HAP-1 (cell line): ENCODE data around the gene TCERG1L.

Experiments used
- DNase-seq, 2 experiments: peaks; one replicate each; pipeline ENCODE4 v3.0.0-alpha.2; 2016 to 2020; ENCODE audit warnings: low spot score in 2 of 2
- H3K27me3 ChIP-seq: fragments of 250-450 bp; sonication (Bioruptor Pico); 2 replicates; pipeline ENCODE4 v1.5.1; 2020; ENCODE audit warnings: low read depth, mild to moderate bottlenecking, moderate library complexity
- H3K36me3 ChIP-seq: fragments of 250-450 bp; sonication (Bioruptor Pico); replicated peaks from 2 replicates; pipeline ENCODE4 v1.5.1; 2020; ENCODE audit warnings: mild to moderate bottlenecking
- H3K4me1 ChIP-seq: fragments of 250-450 bp; sonication (Bioruptor Pico); 2 replicates; pipeline ENCODE4 v1.5.1; 2020; ENCODE audit warnings: mild to moderate bottlenecking
- H3K4me3 ChIP-seq: fragments of 250-450 bp; sonication (Bioruptor Pico); 2 replicates; pipeline ENCODE4 v1.5.1; 2020; ENCODE audit warnings: mild to moderate bottlenecking, moderate library complexity
- H3K9me3 ChIP-seq: fragments of 250-450 bp; sonication (Bioruptor Pico); 2 replicates; pipeline ENCODE4 v1.5.1; 2020; ENCODE audit warnings: mild to moderate bottlenecking, moderate library complexity
- in situ Hi-C: fragments of 300-500 bp; cut with MboI; formaldehyde crosslinking; loops from 3 replicates; pipeline ENCODE4 v1.14.3; 2020; ENCODE audit warnings: low sequenced_read_pairs, inconsistent platforms, mixed read lengths

Gene TCERG1L

GRCh38 chr10:131204406-131205152 lies 106.9 kb downstream of the TCERG1L start:
- in situ Hi-C loops: no loop called here
- no peak for DNase-seq
- H3K27me3 ChIP-seq: no peaks in the 10 kb centered on the region
- H3K4me1 ChIP-seq: no peaks in the 10 kb centered on the region
- H3K4me3 ChIP-seq: no peak overlapping the region
- H3K36me3 ChIP-seq: no peaks in the 10 kb centered on the region
- H3K9me3 ChIP-seq: no peaks in the 10 kb centered on the region

DNA sequence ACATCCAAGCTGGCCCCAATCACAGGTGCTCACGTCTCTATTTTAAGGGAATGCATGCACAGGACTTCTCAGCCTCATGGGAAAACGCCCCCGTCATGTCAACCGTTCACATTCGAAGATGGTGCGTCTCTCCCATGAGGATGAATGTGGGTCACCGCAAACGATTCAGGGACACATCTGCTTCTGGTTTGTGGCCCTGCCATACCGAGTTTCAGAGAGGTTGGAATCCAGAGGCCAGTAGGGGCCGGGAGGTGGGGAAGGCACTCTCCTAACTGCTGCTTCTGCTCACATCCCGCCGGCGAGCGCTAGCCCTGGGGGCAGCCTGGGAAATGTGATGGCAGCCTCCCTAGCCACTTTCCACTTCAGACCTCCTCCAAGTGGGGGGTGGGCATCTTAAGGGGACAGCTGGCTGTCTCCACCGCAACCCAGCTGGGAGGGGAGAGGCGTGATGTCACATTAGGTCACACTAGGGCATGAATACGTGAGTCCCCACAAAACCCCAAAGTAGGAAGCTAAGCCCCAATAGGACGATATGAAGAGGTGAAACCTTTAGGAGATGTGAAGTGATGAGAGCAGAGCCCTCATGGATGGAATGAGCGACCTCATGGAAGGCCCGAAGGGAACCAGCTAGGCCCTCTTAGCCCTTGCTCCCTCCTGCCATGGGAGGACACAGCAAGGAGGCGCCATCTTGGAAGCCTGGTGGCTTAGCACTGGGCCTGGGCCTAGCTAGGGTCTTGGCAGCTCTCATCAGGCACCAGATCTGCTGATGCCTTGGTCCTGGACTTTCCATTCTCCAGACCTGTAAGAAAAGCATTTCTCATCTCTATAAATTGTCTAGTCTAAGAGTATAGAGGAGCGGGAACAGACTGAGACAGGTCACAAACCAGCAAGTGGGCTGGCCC lies 107.8 kb downstream of the TCERG1L start:
- H3K36me3 ChIP-seq: no peaks in the 10 kb centered on the region
- DNase-seq: no peak
- H3K4me1 ChIP-seq: no peaks in the 10 kb centered on the region
- H3K4me3 ChIP-seq: no peak overlapping the region
- H3K9me3 ChIP-seq: no peaks in the 10 kb centered on the region
- no peaks in the 10 kb centered on the region for H3K27me3 ChIP-seq
- in situ Hi-C loops: no loop called here

DNA sequence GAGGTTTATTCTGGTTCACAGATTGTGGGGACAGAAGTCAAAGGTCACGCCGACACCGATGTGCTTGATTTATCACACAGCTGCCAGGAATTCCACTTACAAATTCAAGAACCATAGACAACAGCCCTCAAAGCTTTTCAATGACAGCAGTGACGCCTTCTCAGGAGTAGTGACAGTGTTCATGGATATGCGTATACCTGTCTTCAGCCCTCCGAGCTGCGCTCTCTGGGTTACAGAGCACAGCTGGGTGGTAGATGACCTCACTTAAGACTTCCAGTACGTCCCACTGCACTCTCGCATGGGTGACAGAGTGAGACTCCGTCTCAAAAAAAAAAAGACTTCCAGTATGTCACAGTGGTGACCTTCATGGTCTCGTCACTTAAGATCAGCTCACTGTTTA lies 108.5 kb downstream of the TCERG1L start:
- no peak for DNase-seq
- in situ Hi-C loops: no loop called here
- H3K36me3 ChIP-seq: no peaks in the 10 kb centered on the region

DNA sequence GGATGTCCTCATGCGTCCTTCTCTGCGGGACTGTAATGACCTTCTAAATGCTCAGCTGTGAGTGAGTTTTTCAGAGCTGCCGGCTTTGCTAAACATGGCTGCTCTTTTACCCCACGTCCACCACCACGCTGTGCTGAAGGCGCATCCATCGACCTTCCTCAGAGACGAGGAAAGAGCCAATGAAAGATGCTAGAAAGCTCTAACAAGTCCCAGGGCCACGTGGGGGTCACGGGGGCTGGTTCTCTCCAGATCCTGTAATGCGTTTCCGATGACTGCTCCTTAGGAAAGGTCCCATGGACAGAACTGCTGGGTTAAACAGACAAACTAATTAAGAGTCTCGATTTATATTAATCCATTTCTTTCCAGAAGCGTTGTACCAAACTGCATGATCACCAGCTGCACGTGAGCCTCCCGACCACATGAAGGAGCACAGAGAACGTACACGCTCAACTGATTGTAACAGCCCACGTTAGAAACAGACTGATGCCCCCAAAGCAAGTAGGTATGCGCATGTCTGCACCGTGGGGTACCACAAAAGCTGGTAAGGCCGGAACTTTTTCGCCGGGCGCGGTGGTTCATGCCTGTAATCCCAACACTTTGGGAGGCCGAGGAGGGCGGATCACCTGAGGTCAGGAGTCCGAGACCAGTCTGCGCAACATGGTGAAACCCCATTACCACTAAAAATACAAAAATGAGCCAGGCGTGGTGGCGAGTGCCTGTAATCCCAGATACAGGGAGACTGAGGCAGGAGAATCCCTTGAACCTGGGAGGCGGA lies 109.6 kb downstream of the TCERG1L start:
- in situ Hi-C loops: no loop called here

More for the DNA sequence above, 108.5 kb downstream of the TCERG1L start:
- Histone ChIP-seq H3K4me3 (no peak overlapping the region), H3K4me1 (no peaks in the 10 kb centered on the region), H3K9me3 (no peaks in the 10 kb centered on the region), H3K27me3 (no peaks in the 10 kb centered on the region)

GRCh38 chr10:131200856-131201470 lies 110.6 kb downstream of the TCERG1L start:
- in situ Hi-C loops: no loop called here
- no peaks in the 10 kb centered on the region for H3K4me1 ChIP-seq
- no peaks in the 10 kb centered on the region; the same call in 1 of the 2 replicates for H3K9me3 ChIP-seq
- no peaks in the 10 kb centered on the region for H3K36me3 ChIP-seq
- DNase-seq: no peak
- H3K4me3 ChIP-seq: no peak overlapping the region
- no peaks in the 10 kb centered on the region for H3K27me3 ChIP-seq

More for the DNA sequence above, 109.6 kb downstream of the TCERG1L start:
- Histone ChIP-seq H3K27me3 (no peaks in the 10 kb centered on the region), H3K36me3 (no peaks in the 10 kb centered on the region), H3K4me3 (no peak overlapping the region), H3K9me3 (no peaks in the 10 kb centered on the region; the same call in 1 of the 2 replicates), H3K4me1 (no peaks in the 10 kb centered on the region)
- no peak for DNase-seq

DNA sequence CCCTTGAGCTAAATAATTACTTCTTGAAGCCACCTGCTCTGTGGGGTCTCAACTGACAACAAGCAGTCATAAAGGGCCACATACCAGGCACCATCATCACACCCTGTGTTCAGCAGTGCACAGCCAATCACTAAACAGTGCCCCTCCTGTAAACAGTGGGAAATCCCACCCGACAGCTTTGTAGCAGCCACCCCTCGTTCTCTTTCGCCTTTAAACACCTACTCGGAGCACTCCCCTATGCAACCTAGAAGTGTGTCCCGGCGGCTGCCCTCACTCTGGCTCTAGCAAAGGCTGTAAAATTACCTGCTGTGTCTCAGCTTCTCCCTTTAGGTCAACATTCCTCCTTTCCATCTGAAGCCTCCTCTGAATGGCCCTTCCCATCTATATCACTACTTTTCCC lies 111.9 kb downstream of the TCERG1L start:
- Histone ChIP-seq H3K27me3 (no peaks in the 10 kb centered on the region), H3K36me3 (no peaks in the 10 kb centered on the region)
- in situ Hi-C loops: no loop called here

DNA sequence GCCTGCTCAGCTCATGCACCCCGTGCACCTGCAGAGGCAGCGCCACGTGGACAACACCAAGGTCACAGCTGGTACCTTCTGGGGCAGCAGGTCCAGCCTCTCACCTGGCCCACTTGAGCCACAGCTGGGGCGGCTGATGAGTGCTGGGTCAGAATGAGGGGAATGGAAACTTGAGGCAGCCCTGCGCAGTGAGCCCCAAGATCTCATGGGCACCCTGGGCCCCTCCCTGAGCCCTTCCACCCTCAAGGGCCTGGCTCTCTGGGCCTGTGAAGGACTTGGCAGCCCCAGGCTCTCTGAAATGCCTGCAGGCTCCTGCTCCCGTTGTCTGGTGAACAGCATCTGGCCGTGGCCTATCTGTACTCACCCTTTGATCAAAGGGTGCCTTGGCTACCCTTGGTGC lies 112.7 kb downstream of the TCERG1L start:
- Histone ChIP-seq H3K4me3 (no peak overlapping the region), H3K9me3 (no peaks in the 10 kb centered on the region; the same call in 1 of the 2 replicates), H3K36me3 (no peaks in the 10 kb centered on the region), H3K27me3 (no peaks in the 10 kb centered on the region), H3K4me1 (no peaks in the 10 kb centered on the region)
- in situ Hi-C loops: no loop called here
- DNase-seq: no peak

More for the DNA sequence above, 111.9 kb downstream of the TCERG1L start:
- no peak overlapping the region for H3K4me3 ChIP-seq
- DNase-seq: no peak
- H3K4me1 ChIP-seq: no peaks in the 10 kb centered on the region
- H3K9me3 ChIP-seq: no peaks in the 10 kb centered on the region; the same call in 1 of the 2 replicates

- Histone ChIP-seq H3K36me3 (no peaks in the 10 kb centered on the region), H3K4me1 (no peaks in the 10 kb centered on the region), H3K27me3 (no peaks in the 10 kb centered on the region), H3K4me3 (no peak overlapping the region), H3K9me3 (no peaks in the 10 kb centered on the region; the same call in 1 of the 2 replicates)
- in situ Hi-C loops: no loop called here
- no peak for DNase-seq
Measured at GRCh38 chr10:131198401-131198800, 113.1 kb downstream of the TCERG1L start.

DNA sequence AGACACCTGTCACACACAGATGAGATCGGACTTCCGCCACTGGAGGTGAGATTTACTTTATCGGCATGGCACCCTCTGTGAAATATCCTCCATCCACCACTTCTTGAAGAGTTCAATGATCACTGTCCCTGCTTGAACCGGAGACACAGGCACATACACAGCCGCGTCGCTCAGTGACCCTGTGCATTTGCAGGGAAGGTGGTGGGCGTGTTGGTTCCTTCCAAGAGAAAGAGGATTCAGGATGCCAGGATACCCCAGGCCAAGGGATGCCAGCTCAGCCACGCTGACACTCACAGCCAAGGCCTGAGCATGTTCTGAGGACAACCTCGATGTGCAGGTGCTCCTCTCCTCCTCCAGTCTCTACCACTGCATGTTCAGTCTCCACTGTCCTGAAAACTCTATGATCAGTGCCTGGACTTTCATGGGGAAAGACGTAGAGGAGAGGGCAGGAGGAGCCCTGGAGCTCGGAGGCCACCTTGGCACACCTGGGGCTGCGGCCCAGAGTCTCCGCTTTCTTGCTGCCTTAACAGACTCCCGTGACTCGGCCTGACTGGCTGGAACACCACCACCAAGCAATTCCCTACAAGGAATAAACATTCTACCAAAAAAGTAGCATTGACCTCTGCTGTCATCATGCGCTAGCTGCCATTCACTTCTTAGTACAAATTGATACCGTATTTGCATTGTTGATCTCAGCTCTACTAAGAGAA lies 115.2 kb downstream of the TCERG1L start:
- Histone ChIP-seq H3K9me3 (no peaks in the 10 kb centered on the region; the same call in 1 of the 2 replicates), H3K4me3 (no peak overlapping the region), H3K36me3 (no peaks in the 10 kb centered on the region), H3K27me3 (no peaks in the 10 kb centered on the region), H3K4me1 (no peaks in the 10 kb centered on the region)
- DNase-seq: no peak
- in situ Hi-C loops: no loop called here

- H3K9me3 ChIP-seq: no peaks in the 10 kb centered on the region; the same call in 1 of the 2 replicates
- DNase-seq: no peak
- no peaks in the 10 kb centered on the region for H3K27me3 ChIP-seq
- no peak overlapping the region for H3K4me3 ChIP-seq
- no peaks in the 10 kb centered on the region for H3K36me3 ChIP-seq
- H3K4me1 ChIP-seq: no peaks in the 10 kb centered on the region
- in situ Hi-C loops: no loop called here
Measured at GRCh38 chr10:131195558-131196159, 115.9 kb downstream of the TCERG1L start.

- no peaks in the 10 kb centered on the region; the same call in 1 of the 2 replicates for H3K9me3 ChIP-seq
- H3K27me3 ChIP-seq: no peaks in the 10 kb centered on the region
- no peaks in the 10 kb centered on the region for H3K4me1 ChIP-seq
- no peak for DNase-seq
- H3K4me3 ChIP-seq: no peak overlapping the region
- in situ Hi-C loops: no loop called here
- no peaks in the 10 kb centered on the region for H3K36me3 ChIP-seq
Measured at GRCh38 chr10:131195116-131195515, 116.4 kb downstream of the TCERG1L start.

DNA sequence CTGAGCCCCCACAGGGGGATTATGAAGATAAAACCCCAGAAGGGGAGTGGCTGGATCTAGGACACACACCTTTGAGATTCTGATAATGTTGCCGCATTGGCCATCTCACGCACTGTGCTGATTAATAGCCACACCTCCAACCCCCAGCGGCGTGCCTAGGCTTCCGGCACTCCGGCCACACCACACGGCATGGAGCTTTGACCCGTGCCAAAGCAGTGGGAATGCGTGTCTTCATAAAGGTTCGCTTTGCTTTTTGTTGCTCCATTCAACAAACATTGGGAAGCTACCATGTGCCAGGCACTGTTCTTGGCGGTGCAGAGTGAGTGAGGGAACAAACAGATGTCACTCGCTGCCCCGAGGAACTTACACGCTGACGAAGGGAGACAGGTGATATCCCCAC lies 117.6 kb downstream of the TCERG1L start:
- H3K27me3 ChIP-seq: no peaks in the 10 kb centered on the region
- in situ Hi-C loops: no loop called here
- no peaks in the 10 kb centered on the region; the same call in 1 of the 2 replicates for H3K9me3 ChIP-seq
- DNase-seq: no peak
- H3K4me1 ChIP-seq: no peaks in the 10 kb centered on the region
- no peak overlapping the region for H3K4me3 ChIP-seq
- H3K36me3 ChIP-seq: no peaks in the 10 kb centered on the region
